Measurements from ENCODE around the gene EP400.
A peak's percentile ranks its signal among the peaks of the same experiment; 100 is the strongest.
"Not testable (repeated sequence)": the region's sequence is repeated elsewhere in the genome, so short reads cannot be mapped to it uniquely, and the experiment has no call there.

Gene EP400

GRCh38 chr12:132081423-132081822 lies 131.7 kb downstream of the EP400 start:
- DNase-seq (ENCODE audit: low read depth in 1 of 2, low spot score in 1 of 2) = no peak

GRCh38 chr12:132083614-132083940 lies 133.8 kb downstream of the EP400 start:
- no peak for DNase-seq (ENCODE audit: low read depth in 1 of 2, low spot score in 1 of 2)

GRCh38 chr12:132083941-132084620 lies 134.3 kb downstream of the EP400 start:
- DNase-seq (ENCODE audit: low read depth in 1 of 2, low spot score in 1 of 2) = peak; percentile 75 to 81

GRCh38 chr12:132084621-132085290 lies 135.0 kb downstream of the EP400 start:
- DNase-seq (ENCODE audit: low read depth in 1 of 2, low spot score in 1 of 2) = peak; percentile 9 to 21

GRCh38 chr12:132085291-132085635 lies 135.5 kb downstream of the EP400 start:
- DNase-seq (ENCODE audit: low read depth in 1 of 2, low spot score in 1 of 2) = no peak

GRCh38 chr12:132089407-132089910 lies 139.7 kb downstream of the EP400 start:
- no peak for DNase-seq (ENCODE audit: low read depth in 1 of 2, low spot score in 1 of 2)

- DNase-seq (ENCODE audit: low read depth in 1 of 2, low spot score in 1 of 2) = no peak
Observed at GRCh38 chr12:132094269-132094891, 144.6 kb downstream of the EP400 start.

- DNase-seq (ENCODE audit: low read depth in 1 of 2, low spot score in 1 of 2) = no peak
Observed at GRCh38 chr12:132095520-132096409, 146.0 kb downstream of the EP400 start.

- DNase-seq (ENCODE audit: low read depth in 1 of 2, low spot score in 1 of 2) = no peak
Observed at GRCh38 chr12:132099739-132100138, 150.0 kb downstream of the EP400 start.

GRCh38 chr12:132100306-132101065 lies 150.7 kb downstream of the EP400 start:
- no peak for DNase-seq (ENCODE audit: low read depth in 1 of 2, low spot score in 1 of 2)

- no peak for DNase-seq (ENCODE audit: low read depth in 1 of 2, low spot score in 1 of 2)
Observed at GRCh38 chr12:132102297-132102696, 152.6 kb downstream of the EP400 start.

GRCh38 chr12:132103072-132103471 lies 153.3 kb downstream of the EP400 start:
- DNase-seq (ENCODE audit: low read depth in 1 of 2, low spot score in 1 of 2) = not testable (repeated sequence)

- no peak for DNase-seq (ENCODE audit: low read depth in 1 of 2, low spot score in 1 of 2)
Observed at GRCh38 chr12:132103542-132104308, 154.0 kb downstream of the EP400 start.

- DNase-seq (ENCODE audit: low read depth in 1 of 2, low spot score in 1 of 2) = no peak
Observed at GRCh38 chr12:132105467-132105866, 155.7 kb downstream of the EP400 start.

GRCh38 chr12:132106921-132107320 lies 157.2 kb downstream of the EP400 start:
- DNase-seq (ENCODE audit: low read depth in 1 of 2, low spot score in 1 of 2) = no peak

- DNase-seq (ENCODE audit: low read depth in 1 of 2, low spot score in 1 of 2) = no peak
Observed at GRCh38 chr12:132108211-132108832, 158.6 kb downstream of the EP400 start.

GRCh38 chr12:132109741-132110140 lies 160.0 kb downstream of the EP400 start:
- DNase-seq (ENCODE audit: low read depth in 1 of 2, low spot score in 1 of 2) = no peak

- no peak for DNase-seq (ENCODE audit: low read depth in 1 of 2, low spot score in 1 of 2)
Observed at GRCh38 chr12:132110677-132111076, 160.9 kb downstream of the EP400 start.

GRCh38 chr12:132111654-132112304 lies 162.0 kb downstream of the EP400 start:
- DNase-seq (ENCODE audit: low read depth in 1 of 2, low spot score in 1 of 2) = no peak
